Body of pancreas (tissue), 4 donors: ENCODE data around the gene PRKAG2. TPM values are rescaled to one million over a fixed set of nuclear protein-coding genes. Genes with fewer than 3 reads are reported as not detected.

Experiments used
- ATAC-seq: fragments of 150-250 bp; one replicate; pipeline ENCODE4 v1.9.1; 2016
- DNase-seq, 4 donors: peaks; one replicate each; pipeline ENCODE4 v3.0.0-alpha.2; 2019
- H3K27ac ChIP-seq, 4 donors: fragments of 200-600 bp; sonication (generic); 1 replicate in 3 of 4; 2 replicates in 1 of 4; pipeline versions ENCODE4 v1.5.1 to v1.6.1; 2016 to 2019; ENCODE audit warnings: mild to moderate bottlenecking in 1 of 4, mixed read lengths in 1 of 4, moderate library complexity in 1 of 4
- H3K27me3 ChIP-seq, 2 donors: fragments of 200-600 bp; sonication (generic); one replicate each; pipeline ENCODE4 v1.6.0; 2016; ENCODE audit warnings: mild to moderate bottlenecking in 1 of 2
- H3K36me3 ChIP-seq, 2 donors: fragments of 200-600 bp; sonication (generic); replicated peaks in 1 of 2; 2 replicates each; pipeline ENCODE4 v1.5.1; 2016; ENCODE audit warnings: low read depth in 2 of 2; ENCODE audit not compliant: insufficient read depth in 1 of 2
- H3K4me1 ChIP-seq: fragments of 200-600 bp; sonication (generic); one replicate; pipeline ENCODE4 v1.6.0; 2016
- H3K4me3 ChIP-seq, 2 donors: fragments of 200-600 bp; sonication (generic); 1 replicate in 1 of 2; 2 replicates in 1 of 2; pipeline ENCODE4 v1.5.1; 2016 to 2019
- H3K9me3 ChIP-seq, 3 donors: fragments of 200-600 bp; sonication (generic); 1 replicate in 2 of 3; 2 replicates in 1 of 3; pipeline ENCODE4 v1.5.1; 2016
- CTCF ChIP-seq, 7 experiments: fragments of 450-650 bp in 4 of 7; fragments of 200-600 bp in 3 of 7; sonication (generic) in 3 of 7; IDR thresholded peaks; one replicate each; pipeline ENCODE4 v1.5.1; 2016 to 2019; ENCODE audit warnings: antibody characterized with exemption in 7 of 7
- POLR2A ChIP-seq, 3 donors: fragments of 450-650 bp; IDR thresholded peaks; one replicate each; pipeline ENCODE4 v1.6.1; 2016; ENCODE audit warnings: antibody characterized with exemption in 3 of 3, mild to moderate bottlenecking in 2 of 3
- WGBS, 2 donors: methylation state at CpG; one replicate each; pipeline ENCODE4 v1.1.5; 2017; 5-methylcytosine and 5-hydroxymethylcytosine counted together
- intact Hi-C: fragments of 100-400 bp; cut with DNase I; formaldehyde crosslinking; loops from one replicate; pipeline ENCODE4 v1.15.1; 2023
- total RNA-seq, 2 donors: library from RNA; depleted of rRNA; stranded (reverse); fragments of >200 nt; gene quantifications; one replicate each; pipeline ENCODE4 v1.1.0, GENCODE V29; 2016

The PRKAG2 gene
- total RNA-seq, 2 donors from 2014 or later = 9.9 to 24.4 TPM

GRCh38 chr7:151869109-151869428 is 7.8 kb downstream of the PRKAG2 start:
- Histone ChIP-seq H3K27ac (peak overlapping the region in 3 of 4 donors; percentile 49 to 68 (median 59)), H3K4me3 (no peak overlapping the region), H3K4me1 (peaks cover 37% of the 10 kb centered on the region), H3K9me3 (no peaks in the 10 kb centered on the region), H3K36me3 (no peaks in the 10 kb centered on the region), H3K27me3 (no peaks in the 10 kb centered on the region)
- no peak for DNase-seq
- 39 to 53% methylated on average over 6 of the region's 6 CpGs for WGBS, 2 donors
- intact Hi-C loops = loop anchor here (10.0 kb wide), 1 partner anchor 84 kb away; no protein-coding TSS in a partner anchor
- no peak for ATAC-seq
- TF ChIP-seq CTCF (IDR thresholded peaks at IDR 0.05) (no peak), POLR2A (IDR thresholded peaks at IDR 0.05) (no peak)

GRCh38 chr7:151868396-151869108 is 8.4 kb downstream of the PRKAG2 start:
- no peak for TF ChIP-seq POLR2A (IDR thresholded peaks at IDR 0.05)
- no peak for TF ChIP-seq CTCF (IDR thresholded peaks at IDR 0.05)
- intact Hi-C loops = loop anchor here (10.0 kb wide), 1 partner anchor 84 kb away; no protein-coding TSS in a partner anchor
- Histone ChIP-seq H3K4me1 (peaks cover 35% of the 10 kb centered on the region), H3K4me3 (no peak overlapping the region), H3K36me3 (no peaks in the 10 kb centered on the region), H3K9me3 (no peaks in the 10 kb centered on the region), H3K27me3 (no peaks in the 10 kb centered on the region), H3K27ac (peak overlapping the region; percentile 45 to 68 (median 54))
- no peak for DNase-seq
- 47 to 49% methylated on average over 23 of the region's 23 CpGs for WGBS, 2 donors
- ATAC-seq = no peak

- DNase-seq = peak; percentile 67 to 87 (median 81)
- WGBS, 2 donors = 3 to 14% methylated on average over 3 to 6 of the region's 6 CpGs
- intact Hi-C loops = loop anchor here (10.0 kb wide), 1 partner anchor 83 kb away; no protein-coding TSS in a partner anchor
- no peak overlapping the region for H3K4me3 ChIP-seq
- ATAC-seq = peak; percentile 75
- H3K4me1 ChIP-seq = peaks cover 32% of the 10 kb centered on the region
- H3K36me3 ChIP-seq = no peaks in the 10 kb centered on the region
- H3K9me3 ChIP-seq = no peaks in the 10 kb centered on the region
- TF ChIP-seq POLR2A (IDR thresholded peaks at IDR 0.05) (no peak), CTCF (IDR thresholded peaks at IDR 0.05) (no peak)
- H3K27me3 ChIP-seq = no peaks in the 10 kb centered on the region
- peak overlapping the region; percentile 45 to 68 (median 54) for H3K27ac ChIP-seq
Observed at GRCh38 chr7:151867912-151868311, 9.0 kb downstream of the PRKAG2 start.

GRCh38 chr7:151866761-151867655 is 9.9 kb downstream of the PRKAG2 start:
- 88 to 94% methylated on average over 9 to 18 of the region's 18 CpGs for WGBS, 2 donors
- Histone ChIP-seq H3K27me3 (no peaks in the 10 kb centered on the region), H3K27ac (peak overlapping the region in 1 of 4 donors; percentile 68), H3K9me3 (no peaks in the 10 kb centered on the region), H3K4me1 (peaks cover 32% of the 10 kb centered on the region), H3K4me3 (no peak overlapping the region), H3K36me3 (no peaks in the 10 kb centered on the region)
- DNase-seq = no peak
- ATAC-seq = no peak
- intact Hi-C loops = loop anchor here (10.0 kb wide), 1 partner anchor 82 kb away; no protein-coding TSS in a partner anchor
- TF ChIP-seq POLR2A (IDR thresholded peaks at IDR 0.05) (no peak), CTCF (IDR thresholded peaks at IDR 0.05) (no peak)
